PC-9 (cell line): ENCODE results near the gene MAP2K1. TPM values are rescaled to one million over a fixed set of nuclear protein-coding genes. Genes with fewer than 3 reads are reported as not detected.

Experiments used
- BruUV-seq: library from RNA; stranded (reverse); fragments of 400-500 nt; replicated peaks from 2 replicates; lab custom pipeline; 2021; lab: Mats Ljungman, UMichigan
- CTCF ChIA-PET: fragments of 300-600 bp; sonication (Branson Sonifier 250); formaldehyde crosslinking; loops from one replicate; lab custom pipeline; 2022; ENCODE audit warnings: antibody characterized with exemption; lab: Charles Lee
- POLR2A ChIA-PET: fragments of 300-600 bp; sonication (Branson Sonifier 250); formaldehyde crosslinking; loops from one replicate; lab custom pipeline; 2022; ENCODE audit warnings: antibody characterized with exemption; ENCODE audit not compliant: unreplicated experiment; lab: Charles Lee
- DNase-seq, 2 experiments: peaks; one replicate each; pipeline versions ENCODE4 v3.0.0 to v3.0.0-alpha.2; 2015 to 2022; ENCODE audit warnings: mixed read lengths in 1 of 2
- H2AFZ ChIP-seq: fragments of 200-600 bp; sonication (generic); 2 replicates; pipeline ENCODE4 v1.8.1; 2017; ENCODE audit warnings: antibody characterized with exemption
- H3F3A ChIP-seq: fragments of 200-600 bp; sonication (generic); 2 replicates; pipeline ENCODE4 v1.8.1; 2017; ENCODE audit warnings: antibody characterized with exemption, mild to moderate bottlenecking, low read depth; ENCODE audit not compliant: insufficient read depth
- H3K27ac ChIP-seq: fragments of 200-600 bp; sonication (generic); 2 replicates; pipeline ENCODE4 v1.6.1; 2016; ENCODE audit warnings: mixed run types
- H3K27me3 ChIP-seq: fragments of 200-600 bp; sonication (generic); 2 replicates; pipeline ENCODE4 v1.6.1; 2016; ENCODE audit warnings: low read depth, mixed run types; ENCODE audit not compliant: insufficient read depth
- H3K36me3 ChIP-seq: fragments of 200-600 bp; sonication (generic); 2 replicates; pipeline ENCODE4 v1.6.1; 2016; ENCODE audit warnings: low read depth, mixed run types
- H3K4me1 ChIP-seq: fragments of 200-600 bp; sonication (generic); replicated peaks from 2 replicates; pipeline ENCODE4 v1.6.1; 2016; ENCODE audit warnings: mixed run types; ENCODE audit not compliant: insufficient read depth
- H3K4me2 ChIP-seq: fragments of 200-600 bp; sonication (generic); 2 replicates; pipeline ENCODE4 v1.6.1; 2017; ENCODE audit warnings: mixed run types
- H3K4me3 ChIP-seq: fragments of 200-600 bp; sonication (generic); 2 replicates; pipeline ENCODE4 v1.6.1; 2016; ENCODE audit warnings: mixed run types
- H3K79me2 ChIP-seq: fragments of 200-600 bp; sonication (generic); 2 replicates; pipeline ENCODE4 v1.6.1; 2017; ENCODE audit warnings: low read depth, mixed run types
- H3K9me2 ChIP-seq: fragments of 200-600 bp; sonication (generic); 2 replicates; pipeline ENCODE4 v1.8.1; 2017; ENCODE audit warnings: mild to moderate bottlenecking; ENCODE audit not compliant: insufficient read depth
- H3K9me3 ChIP-seq: fragments of 200-600 bp; sonication (generic); 2 replicates; pipeline ENCODE4 v1.8.1; 2016; ENCODE audit warnings: low read depth; ENCODE audit not compliant: insufficient read depth
- H4K20me1 ChIP-seq: fragments of 200-600 bp; sonication (generic); 2 replicates; pipeline ENCODE4 v1.8.1; 2017; ENCODE audit not compliant: insufficient read depth
- EZH2 ChIP-seq: fragments of 200-600 bp; sonication (generic); IDR thresholded peaks from 2 replicates; pipeline ENCODE4 v1.8.0; 2017; ENCODE audit warnings: antibody characterized with exemption, low read depth
- intact Hi-C: fragments of 100-400 bp; cut with micrococcal nuclease; formaldehyde crosslinking; loops from one replicate; pipeline ENCODE4 v1.10.0; 2022; ENCODE audit not compliant: unreplicated experiment
- total RNA-seq: library from RNA; stranded (reverse); gene quantifications from 2 replicates; pipeline ENCODE4 v1.2.3, GENCODE V29; 2021
- TF ChIP-seq, protein P1 (sequence below): fragments of 200-600 bp; sonication (generic); conservative IDR thresholded peaks from 2 replicates; pipeline ENCODE4 v1.6.1; 2017; ENCODE audit warnings: mixed run types, antibody characterized with exemption, mild to moderate bottlenecking, moderate library complexity

MAP2K1 gene
- total RNA-seq, 1 experiment from 2014 or later, result 78.6 TPM

DNA sequence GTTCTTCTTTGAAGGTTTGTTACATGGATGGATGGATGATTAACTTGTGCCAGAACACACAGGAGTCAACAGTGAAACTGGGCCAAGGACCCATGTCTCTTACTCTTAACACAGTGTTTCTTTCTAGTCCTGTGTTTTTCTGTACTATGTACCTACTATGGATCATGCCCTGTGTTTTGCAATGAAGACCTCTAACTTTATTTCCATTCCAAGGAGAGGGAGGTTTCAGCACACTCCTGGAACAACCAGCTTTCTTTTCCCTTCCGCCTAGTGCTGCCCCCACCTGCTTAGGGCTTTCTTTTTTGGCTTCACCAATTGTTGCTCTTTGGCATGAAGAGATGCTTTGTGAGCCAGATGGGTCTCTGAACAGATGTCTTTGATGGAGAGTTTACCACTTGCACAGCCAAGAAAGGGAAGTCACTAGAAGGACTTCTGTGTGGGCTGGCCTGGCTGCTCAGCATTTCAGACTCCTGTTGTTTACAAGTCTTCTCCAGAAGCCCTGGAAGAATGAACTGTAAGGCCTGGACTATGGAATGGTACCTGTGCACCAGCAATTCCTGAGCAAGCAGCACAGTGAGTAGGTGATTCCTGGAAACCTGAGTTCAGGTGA is 66.4 kb downstream of the MAP2K1 start:
- H3K27ac ChIP-seq, result no peak overlapping the region
- H3K27me3 ChIP-seq, result no peaks in the 10 kb centered on the region
- no TSS peak for BruUV-seq
- no peaks in the 10 kb centered on the region for H3K9me2 ChIP-seq
- POLR2A ChIA-PET, result no interaction called here
- DNase-seq, result no peak
- intact Hi-C loops, result no loop called here
- H2AFZ ChIP-seq, result no peak overlapping the region
- peaks cover 3% of the 10 kb centered on the region; the same call in 1 of the 2 replicates for H3K79me2 ChIP-seq
- H3K4me1 ChIP-seq, result peaks cover 34% of the 10 kb centered on the region
- no peak overlapping the region for H3K4me3 ChIP-seq
- CTCF ChIA-PET, result interaction anchor here (0.7 kb wide), 1 partner anchor 278 kb away, joined by 3 read pairs; no protein-coding TSS in a partner anchor
- H3K36me3 ChIP-seq, result 0 out of 2 replicates have a peak, but pooled peaks cover 3% of the 10 kb centered on the region
- H4K20me1 ChIP-seq, result no peaks in the 10 kb centered on the region
- peaks cover 19% of the 10 kb centered on the region for H3F3A ChIP-seq
- no peaks in the 10 kb centered on the region for H3K9me3 ChIP-seq
- TF ChIP-seq EZH2, result no peak
- TF ChIP-seq, protein P1, sequence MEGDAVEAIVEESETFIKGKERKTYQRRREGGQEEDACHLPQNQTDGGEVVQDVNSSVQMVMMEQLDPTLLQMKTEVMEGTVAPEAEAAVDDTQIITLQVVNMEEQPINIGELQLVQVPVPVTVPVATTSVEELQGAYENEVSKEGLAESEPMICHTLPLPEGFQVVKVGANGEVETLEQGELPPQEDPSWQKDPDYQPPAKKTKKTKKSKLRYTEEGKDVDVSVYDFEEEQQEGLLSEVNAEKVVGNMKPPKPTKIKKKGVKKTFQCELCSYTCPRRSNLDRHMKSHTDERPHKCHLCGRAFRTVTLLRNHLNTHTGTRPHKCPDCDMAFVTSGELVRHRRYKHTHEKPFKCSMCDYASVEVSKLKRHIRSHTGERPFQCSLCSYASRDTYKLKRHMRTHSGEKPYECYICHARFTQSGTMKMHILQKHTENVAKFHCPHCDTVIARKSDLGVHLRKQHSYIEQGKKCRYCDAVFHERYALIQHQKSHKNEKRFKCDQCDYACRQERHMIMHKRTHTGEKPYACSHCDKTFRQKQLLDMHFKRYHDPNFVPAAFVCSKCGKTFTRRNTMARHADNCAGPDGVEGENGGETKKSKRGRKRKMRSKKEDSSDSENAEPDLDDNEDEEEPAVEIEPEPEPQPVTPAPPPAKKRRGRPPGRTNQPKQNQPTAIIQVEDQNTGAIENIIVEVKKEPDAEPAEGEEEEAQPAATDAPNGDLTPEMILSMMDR, result no peak
- H3K4me2 ChIP-seq, result no peak overlapping the region

DNA sequence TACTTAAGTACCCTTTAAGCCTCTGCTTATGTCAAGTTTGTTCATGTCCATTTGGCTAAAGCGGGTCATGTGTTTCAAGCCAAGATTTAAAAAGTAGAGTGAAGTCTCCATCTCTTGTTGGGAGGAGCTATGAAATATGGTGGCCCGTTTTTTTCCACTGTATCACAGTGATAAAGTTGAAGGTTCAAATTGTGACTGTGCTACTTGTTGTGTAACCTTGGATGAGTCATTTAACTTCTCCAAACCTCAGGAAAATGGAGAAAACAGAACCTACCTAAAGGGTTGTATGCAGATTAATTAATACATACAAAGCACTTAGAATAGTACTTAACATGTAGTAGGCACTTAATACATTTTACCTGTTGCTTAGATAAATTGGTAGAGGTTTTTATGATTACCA is 67.4 kb downstream of the MAP2K1 start:
- H3K9me3 ChIP-seq, result no peaks in the 10 kb centered on the region
- BruUV-seq, result no TSS peak
- H3K9me2 ChIP-seq, result no peaks in the 10 kb centered on the region
- peaks cover 3% of the 10 kb centered on the region; the same call in 1 of the 2 replicates for H3K79me2 ChIP-seq
- intact Hi-C loops, result no loop called here
- no peak overlapping the region for H3K4me3 ChIP-seq
- peaks cover 34% of the 10 kb centered on the region for H3K4me1 ChIP-seq
- H3F3A ChIP-seq, result peaks cover 19% of the 10 kb centered on the region
- H3K27me3 ChIP-seq, result no peaks in the 10 kb centered on the region
- DNase-seq, result no peak
- no peak overlapping the region for H2AFZ ChIP-seq
- H3K27ac ChIP-seq, result no peak overlapping the region
- ChIA-PET CTCF (interaction anchor here (0.5 kb wide), 1 partner anchor 131 kb away, joined by 3 read pairs; no protein-coding TSS in a partner anchor), POLR2A (interaction anchor here (0.7 to 0.8 kb wide), 2 partner anchors 160 to 584 kb away, joined by 4 to 6 read pairs; no protein-coding TSS in a partner anchor)
- no peak for TF ChIP-seq EZH2
- TF ChIP-seq, protein P1, result no peak
- 0 out of 2 replicates have a peak, but pooled peaks cover 2% of the 10 kb centered on the region for H3K36me3 ChIP-seq
- H3K4me2 ChIP-seq, result no peak overlapping the region
- no peaks in the 10 kb centered on the region for H4K20me1 ChIP-seq

DNA sequence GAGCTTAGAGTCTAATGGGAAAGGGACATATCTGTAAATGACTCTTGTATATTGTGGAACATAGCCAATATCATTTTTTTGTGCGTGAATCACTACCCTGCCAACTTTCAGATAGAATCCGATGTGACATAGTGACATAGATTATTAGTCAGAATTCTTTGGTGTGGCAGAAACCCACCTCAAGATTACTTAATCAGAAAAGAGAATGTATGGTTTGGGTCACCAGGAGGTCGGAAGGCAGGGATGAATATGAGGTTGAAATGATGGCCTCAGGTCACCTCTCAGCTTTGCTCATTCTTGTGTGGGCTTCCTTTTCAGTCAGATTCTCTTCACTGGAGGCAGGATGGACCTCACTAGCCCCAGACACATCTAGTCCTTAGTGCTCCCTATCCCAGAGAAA is 69.5 kb downstream of the MAP2K1 start:
- H3K27me3 ChIP-seq, result no peaks in the 10 kb centered on the region
- H3K27ac ChIP-seq, result peak overlapping the region; percentile 67
- no peaks in the 10 kb centered on the region for H3K36me3 ChIP-seq
- H3F3A ChIP-seq, result peaks cover 38% of the 10 kb centered on the region
- H4K20me1 ChIP-seq, result no peaks in the 10 kb centered on the region
- H3K4me2 ChIP-seq, result peak overlapping the region; percentile 19; the same call in 1 of the 2 replicates
- DNase-seq, result peak in 1 of 2 experiments; percentile 86
- ChIA-PET POLR2A (interaction anchor here (0.6 kb wide), 4 partner anchors 8 to 71 kb away, joined by 3 to 7 read pairs (median 4); no protein-coding TSS in a partner anchor), CTCF (no interaction called here)
- intact Hi-C loops, result loop anchor here (5.0 kb wide), 1 partner anchor 41 kb away; the partner anchor contains the start of gene SNAPC5
- TF ChIP-seq, protein P1, result no peak
- no peak for TF ChIP-seq EZH2
- no peaks in the 10 kb centered on the region for H3K9me3 ChIP-seq
- no TSS peak for BruUV-seq
- peaks cover 9% of the 10 kb centered on the region; the same call in 1 of the 2 replicates for H3K79me2 ChIP-seq
- H3K9me2 ChIP-seq, result no peaks in the 10 kb centered on the region
- peaks cover 55% of the 10 kb centered on the region for H3K4me1 ChIP-seq
- H2AFZ ChIP-seq, result no peak overlapping the region
- H3K4me3 ChIP-seq, result no peak overlapping the region
